PC-3 (cell line): Measurements from ENCODE around the gene RBMS3. TPM values are rescaled to one million over a fixed set of nuclear protein-coding genes. Genes with fewer than 3 reads are reported as not detected.

Experiments
- ATAC-seq: fragments of 200-7000 bp; cut with Tn5 transposase; 2 replicates; pipeline ENCODE4 v1.9.1; 2020; ENCODE audit warnings: mild to moderate bottlenecking, moderate library complexity
- BruUV-seq: library from RNA; stranded (reverse); fragments of 400-500 nt; replicated peaks from 2 replicates; lab custom pipeline; 2021; lab: Mats Ljungman, UMichigan
- CTCF ChIA-PET: fragments of 300-600 bp; sonication (Branson Sonifier 250); formaldehyde crosslinking; loops from one replicate; lab custom pipeline; 2022; ENCODE audit warnings: antibody characterized with exemption; lab: Charles Lee
- POLR2A ChIA-PET: fragments of 300-600 bp; sonication (Branson Sonifier 250); formaldehyde crosslinking; loops from one replicate; lab custom pipeline; 2022; ENCODE audit warnings: antibody characterized with exemption; ENCODE audit not compliant: unreplicated experiment; lab: Charles Lee
- DNase-seq: peaks from one replicate; pipeline ENCODE4 v3.0.0-alpha.2; 2015
- H2AFZ ChIP-seq: fragments of 300-600 bp; sonication (generic); 2 replicates; pipeline ENCODE4 v1.6.0; 2016; ENCODE audit warnings: antibody characterized with exemption, low read length
- H3F3A ChIP-seq: fragments of 300-600 bp; sonication (generic); one replicate; pipeline ENCODE4 v1.6.0; 2017; ENCODE audit warnings: antibody characterized with exemption, low read length, control low read depth, mild to moderate bottlenecking; ENCODE audit not compliant: unreplicated experiment
- H3K27ac ChIP-seq: fragments of 300-600 bp; sonication (generic); 2 replicates; pipeline ENCODE4 v1.5.1; 2016; ENCODE audit warnings: mild to moderate bottlenecking, low read length
- H3K27me3 ChIP-seq: fragments of 300-600 bp; sonication (generic); 2 replicates; pipeline ENCODE4 v1.6.1; 2016; ENCODE audit warnings: low read length, mixed read lengths
- H3K36me3 ChIP-seq: fragments of 300-600 bp; sonication (generic); 2 replicates; pipeline ENCODE4 v1.6.1; 2016; ENCODE audit warnings: low read depth, mixed run types, low read length, mixed read lengths
- H3K4me1 ChIP-seq: fragments of 300-600 bp; sonication (generic); 2 replicates; pipeline ENCODE4 v1.5.1; 2016; ENCODE audit warnings: low read length; ENCODE audit not compliant: insufficient read depth
- H3K4me2 ChIP-seq: fragments of 300-600 bp; sonication (generic); 2 replicates; pipeline ENCODE4 v1.6.0; 2016; ENCODE audit warnings: low read length
- H3K4me3 ChIP-seq: fragments of 300-600 bp; sonication (generic); 2 replicates; pipeline ENCODE4 v1.5.1; 2016; ENCODE audit warnings: mild to moderate bottlenecking, low read length, mixed read lengths
- H3K79me2 ChIP-seq: fragments of 300-600 bp; sonication (generic); 2 replicates; pipeline ENCODE4 v1.6.1; 2017; ENCODE audit warnings: low read length, mixed read lengths
- H3K9ac ChIP-seq: fragments of 300-600 bp; sonication (generic); 2 replicates; pipeline ENCODE4 v1.6.0; 2016; ENCODE audit warnings: mild to moderate bottlenecking, low read length
- H3K9me2 ChIP-seq: fragments of 300-600 bp; sonication (generic); replicated peaks from 2 replicates; pipeline ENCODE4 v1.6.1; 2016; ENCODE audit warnings: mixed run types, low read length, mixed read lengths
- H3K9me3 ChIP-seq: fragments of 300-600 bp; sonication (generic); 2 replicates; pipeline ENCODE4 v1.6.1; 2016; ENCODE audit warnings: low read length, mixed read lengths
- H4K20me1 ChIP-seq: fragments of 300-600 bp; sonication (generic); 2 replicates; pipeline ENCODE4 v1.6.1; 2016; ENCODE audit warnings: low read length, mixed read lengths
- CTCF ChIP-seq: fragments of 300-600 bp; sonication (generic); conservative IDR thresholded peaks from 2 replicates; pipeline ENCODE4 v1.5.1; 2017; ENCODE audit warnings: antibody characterized with exemption, low read depth, mild to moderate bottlenecking, low read length
- EZH2 ChIP-seq: fragments of 300-600 bp; sonication (generic); IDR thresholded peaks from one replicate; pipeline ENCODE4 v1.6.1; 2017; ENCODE audit warnings: antibody characterized with exemption, mild to moderate bottlenecking, low read length; ENCODE audit not compliant: unreplicated experiment
- EZH2phosphoT487 ChIP-seq: fragments of 300-600 bp; sonication (generic); IDR thresholded peaks from 2 replicates; pipeline ENCODE4 v1.6.1; 2018; ENCODE audit warnings: mild to moderate bottlenecking, antibody characterized with exemption, low read length, borderline replicate concordance
- intact Hi-C: fragments of 100-400 bp; cut with micrococcal nuclease; formaldehyde crosslinking; loops from 2 replicates; pipeline ENCODE4 v1.9.0; 2023
- total RNA-seq: library from RNA; depleted of rRNA; stranded (reverse); fragments of >200 nt; gene quantifications from 2 replicates; pipeline ENCODE4 v1.2.3, GENCODE V29; 2014

The RBMS3 gene
- total RNA-seq, 1 experiment from 2014 or later = 5.4 TPM

GRCh38 chr3:29745232-29745870, 464.5 kb downstream of the RBMS3 start:
- intact Hi-C loops = no loop called here
- no peak overlapping the region for H3K27ac ChIP-seq
- H3K79me2 ChIP-seq = no peaks in the 10 kb centered on the region
- H3K9me2 ChIP-seq = no peaks in the 10 kb centered on the region
- no peaks in the 10 kb centered on the region for H3K27me3 ChIP-seq
- no peaks in the 10 kb centered on the region for H3K9me3 ChIP-seq
- no peaks in the 10 kb centered on the region for H3F3A ChIP-seq
- TF ChIP-seq EZH2 (no peak), CTCF (no peak), EZH2phosphoT487 (no peak)
- no peak overlapping the region for H3K4me3 ChIP-seq
- ChIA-PET POLR2A (no interaction called here), CTCF (no interaction called here)
- no peaks in the 10 kb centered on the region for H3K4me1 ChIP-seq
- H2AFZ ChIP-seq = no peak overlapping the region
- no peak for DNase-seq
- H3K36me3 ChIP-seq = no peaks in the 10 kb centered on the region
- no peaks in the 10 kb centered on the region for H4K20me1 ChIP-seq
- no peak overlapping the region for H3K9ac ChIP-seq
- no peak for ATAC-seq
- H3K4me2 ChIP-seq = no peak overlapping the region
- BruUV-seq = no TSS peak

GRCh38 chr3:29746163-29746760, 465.4 kb downstream of the RBMS3 start:
- no TSS peak for BruUV-seq
- no peak overlapping the region for H3K4me2 ChIP-seq

More at GRCh38 chr3:29746163-29746760, 465.4 kb downstream of the RBMS3 start:
- TF ChIP-seq EZH2phosphoT487 (no peak), CTCF (no peak), EZH2 (no peak)
- Histone ChIP-seq H3K79me2 (no peaks in the 10 kb centered on the region), H3K9ac (no peak overlapping the region), H3F3A (no peaks in the 10 kb centered on the region), H4K20me1 (no peaks in the 10 kb centered on the region), H3K27me3 (no peaks in the 10 kb centered on the region), H3K27ac (no peak overlapping the region), H3K4me3 (no peak overlapping the region), H2AFZ (no peak overlapping the region), H3K36me3 (no peaks in the 10 kb centered on the region), H3K9me3 (no peaks in the 10 kb centered on the region), H3K4me1 (no peaks in the 10 kb centered on the region), H3K9me2 (no peaks in the 10 kb centered on the region)
- POLR2A ChIA-PET = no interaction called here
- CTCF ChIA-PET = no interaction called here
- DNase-seq = no peak
- ATAC-seq = no peak
- intact Hi-C loops = no loop called here
